SH-SY5Y (cell line): ENCODE results near the gene CYP2C18.

Experiments used
- GATA2 ChIP-seq: IDR thresholded peaks from 2 replicates; pipeline ENCODE4 v1.6.1; 2011; ENCODE audit warnings: mild to moderate bottlenecking, low read depth, low read length
- GATA3 ChIP-seq: IDR thresholded peaks from 2 replicates; pipeline ENCODE4 v1.6.1; 2011; ENCODE audit warnings: low read depth, mild to moderate bottlenecking, low read length, moderate library complexity

CYP2C18 gene

GRCh38 chr10:94725871-94726270 is 42.3 kb downstream of the CYP2C18 start:
- no peak for TF ChIP-seq GATA3
- TF ChIP-seq GATA2 = no peak

GRCh38 chr10:94735197-94735596 is 51.7 kb downstream of the CYP2C18 start:
- TF ChIP-seq GATA3 (no peak), GATA2 (no peak)

GRCh38 chr10:94738588-94738987 is 55.1 kb downstream of the CYP2C18 start:
- TF ChIP-seq GATA3 = no peak
- no peak for TF ChIP-seq GATA2

DNA sequence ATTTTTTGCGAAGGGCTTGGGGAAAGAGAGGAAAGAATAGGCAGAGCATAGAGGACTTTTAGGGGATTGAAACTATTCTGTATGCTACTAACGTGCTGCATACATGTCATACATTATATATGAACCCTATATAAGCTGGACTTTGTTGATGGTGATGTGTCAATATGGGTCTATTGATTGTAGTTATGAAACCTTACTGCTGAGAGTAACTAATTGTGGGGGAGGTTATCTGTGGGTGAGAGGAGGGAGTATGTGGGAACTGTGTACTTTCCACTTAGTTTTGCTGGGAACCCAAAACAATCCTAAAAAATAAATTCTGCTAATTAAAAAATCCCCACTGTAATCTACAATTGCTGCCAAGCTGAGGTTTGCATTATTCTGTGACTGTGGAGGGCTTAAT is 63.6 kb downstream of the CYP2C18 start:
- TF ChIP-seq GATA2 (no peak), GATA3 (no peak)

DNA sequence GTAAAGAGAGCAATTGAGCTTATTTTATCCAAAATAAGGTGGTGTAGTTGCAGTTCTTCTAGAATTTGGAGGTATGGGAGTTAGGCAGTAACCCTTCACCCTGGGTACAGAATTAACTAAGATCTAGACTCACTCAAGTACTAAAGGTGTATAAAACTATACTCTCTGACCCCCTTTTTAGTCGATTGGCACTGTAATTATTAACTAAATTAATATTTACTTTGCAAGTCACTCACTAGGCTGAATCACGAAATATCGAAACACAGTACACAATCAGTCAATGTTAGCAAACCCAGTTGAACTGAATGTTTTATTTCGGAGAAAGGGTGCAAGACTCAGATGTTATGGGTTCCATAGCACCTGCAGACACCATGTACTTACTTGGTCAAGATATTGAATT is 64.3 kb downstream of the CYP2C18 start:
- no peak for TF ChIP-seq GATA2
- no peak for TF ChIP-seq GATA3

GRCh38 chr10:94757916-94758315 is 74.4 kb downstream of the CYP2C18 start:
- TF ChIP-seq GATA3 (no peak), GATA2 (no peak)

DNA sequence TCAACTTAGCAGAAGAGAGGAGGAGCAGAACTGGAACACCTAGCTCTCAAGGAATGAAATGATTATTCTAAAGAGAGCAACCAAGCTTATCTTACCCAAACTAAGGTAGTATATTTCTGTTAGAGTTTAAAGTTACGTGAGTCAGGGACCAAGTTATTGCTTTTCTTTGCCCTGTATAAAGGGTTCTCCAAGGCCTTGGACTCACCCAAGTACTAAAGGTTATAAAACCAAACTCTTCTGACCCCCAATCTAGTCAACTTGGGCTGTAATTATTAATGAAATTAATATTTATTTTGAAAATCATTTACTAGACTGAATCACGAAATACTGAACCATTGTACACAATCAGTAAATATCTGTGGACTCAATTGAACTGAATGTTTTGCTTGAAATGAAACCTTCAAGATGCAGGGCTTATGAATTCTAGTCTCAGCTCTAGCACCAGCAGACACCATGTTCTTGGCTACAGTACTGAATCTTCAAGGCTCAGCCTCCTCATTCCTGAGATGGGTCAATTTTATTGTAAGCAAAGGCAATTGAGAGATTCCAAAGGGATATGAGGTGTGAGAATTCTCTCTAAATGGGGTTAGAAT is 77.2 kb downstream of the CYP2C18 start:
- no peak for TF ChIP-seq GATA3
- TF ChIP-seq GATA2 = no peak

DNA sequence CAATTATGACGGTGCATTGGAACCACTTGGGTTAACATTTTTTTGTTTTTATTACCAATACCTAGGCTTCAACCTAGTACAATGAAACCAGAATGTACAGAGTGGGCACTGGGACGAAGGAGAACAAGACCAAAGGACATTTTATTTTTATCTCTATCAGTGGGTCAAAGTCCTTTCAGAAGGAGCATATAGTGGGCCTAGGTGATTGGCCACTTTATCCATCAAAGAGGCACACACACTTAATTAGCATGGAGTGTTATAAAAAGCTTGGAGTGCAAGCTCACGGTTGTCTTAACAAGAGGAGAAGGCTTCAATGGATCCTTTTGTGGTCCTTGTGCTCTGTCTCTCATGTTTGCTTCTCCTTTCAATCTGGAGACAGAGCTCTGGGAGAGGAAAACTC is 78.9 kb downstream of the CYP2C18 start, which contains the start of gene CYP2C19:
Gene CYP2C19, plus strand, starts transcription at position 289 of the 400 bp plus-strand sequence. Its CDS starts 25 bp downstream, at position 314.
- no peak for TF ChIP-seq GATA3
- TF ChIP-seq GATA2 = no peak

DNA sequence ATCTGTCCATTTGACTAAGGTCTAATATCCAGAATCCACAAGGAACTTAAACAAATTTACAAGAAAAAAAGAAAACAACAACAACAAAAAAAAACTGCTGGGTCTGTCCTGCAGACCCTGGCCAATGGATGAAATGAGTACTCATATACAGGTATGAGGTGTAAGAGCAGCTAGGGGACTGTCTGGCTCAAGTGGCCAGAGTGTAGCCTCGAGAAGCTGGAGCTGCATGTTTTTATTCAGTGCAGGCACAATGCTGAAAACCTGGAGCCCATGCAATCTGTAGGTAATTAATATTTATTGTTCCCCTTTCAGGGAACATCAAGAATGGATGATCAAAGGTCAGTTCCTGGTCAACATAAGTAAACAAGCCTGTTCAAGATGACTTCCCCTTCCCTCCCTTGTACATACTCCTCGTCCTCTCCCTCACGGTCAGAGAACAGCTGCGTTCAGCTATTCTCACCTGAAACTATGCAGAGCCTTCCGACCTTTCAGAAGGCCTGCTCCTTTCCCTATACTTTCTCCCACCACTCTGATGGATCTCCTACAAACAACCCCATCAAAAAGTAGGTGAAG is 94.4 kb downstream of the CYP2C18 start:
- TF ChIP-seq GATA3 = no peak
- no peak for TF ChIP-seq GATA2

- TF ChIP-seq GATA2 (no peak), GATA3 (no peak)
These were observed 97.3 kb downstream of the CYP2C18 start for GRCh38 chr10:94780844-94781243.

DNA sequence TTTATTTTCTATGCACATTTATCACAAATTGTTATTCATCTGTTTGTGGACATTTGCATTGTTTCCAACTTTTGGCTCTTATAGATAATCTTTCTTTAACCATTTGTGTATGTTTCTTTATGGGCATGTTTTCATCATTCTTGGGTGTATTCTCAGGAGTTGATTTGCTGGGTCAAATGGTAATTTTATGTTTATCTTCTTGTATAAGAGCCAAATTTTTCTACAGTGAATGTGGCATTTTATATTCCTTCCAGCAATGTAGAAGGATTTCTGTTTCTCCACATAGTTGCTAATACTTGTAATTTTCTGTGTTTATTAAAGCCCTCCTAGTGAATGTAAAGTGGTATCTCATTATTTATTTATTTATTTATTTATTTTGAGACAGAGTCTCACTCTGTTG is 100.7 kb downstream of the CYP2C18 start:
- TF ChIP-seq GATA2 (no peak), GATA3 (no peak)

- TF ChIP-seq GATA3 (no peak), GATA2 (no peak)
These were observed 101.7 kb downstream of the CYP2C18 start for GRCh38 chr10:94785211-94785610.
